GM23338 (cell line): ENCODE measurements around the gene TOM1. TPM values are rescaled to one million over a fixed set of nuclear protein-coding genes. Genes with fewer than 3 reads are reported as not detected.

ENCODE experiments used
- ATAC-seq: fragments of 200-7000 bp; cut with Tn5 transposase; 3 replicates; pipeline ENCODE4 v1.9.1; 2020
- DNase-seq: peaks from one replicate; pipeline ENCODE4 v3.0.0-alpha.2; 2015; ENCODE audit warnings: low spot score
- H2AFZ ChIP-seq: fragments of 200-600 bp; sonication (generic); 2 replicates; pipeline ENCODE4 v1.8.0; 2016; ENCODE audit warnings: antibody characterized with exemption, mild to moderate bottlenecking, moderate library complexity
- H3F3A ChIP-seq: fragments of 200-600 bp; sonication (generic); replicated peaks from 2 replicates; pipeline ENCODE4 v1.8.0; 2017; ENCODE audit warnings: antibody characterized with exemption, mixed run types, low read depth
- H3K27ac ChIP-seq: fragments of 200-600 bp; sonication (generic); 2 replicates; pipeline ENCODE4 v1.6.1; 2016; ENCODE audit warnings: low read depth
- H3K27me3 ChIP-seq: fragments of 200-600 bp; sonication (generic); 2 replicates; pipeline ENCODE4 v1.8.0; 2016; ENCODE audit warnings: mild to moderate bottlenecking, mixed run types, moderate library complexity; ENCODE audit not compliant: insufficient read depth
- H3K36me3 ChIP-seq: fragments of 200-600 bp; sonication (generic); 2 replicates; pipeline ENCODE4 v1.8.0; 2016; ENCODE audit warnings: mild to moderate bottlenecking; ENCODE audit not compliant: insufficient read depth
- H3K4me1 ChIP-seq: fragments of 200-600 bp; sonication (generic); 2 replicates; pipeline ENCODE4 v1.8.0; 2016; ENCODE audit warnings: mild to moderate bottlenecking, moderate library complexity; ENCODE audit not compliant: insufficient read depth
- H3K4me2 ChIP-seq: fragments of 200-600 bp; sonication (generic); 2 replicates; pipeline ENCODE4 v1.7.1; 2017; ENCODE audit warnings: mixed run types
- H3K4me3 ChIP-seq: fragments of 200-600 bp; sonication (generic); 2 replicates; pipeline ENCODE4 v1.6.1; 2016; ENCODE audit warnings: mixed run types
- H3K79me2 ChIP-seq: fragments of 200-600 bp; sonication (generic); replicated peaks from 2 replicates; pipeline ENCODE4 v1.8.0; 2017; ENCODE audit warnings: mild to moderate bottlenecking; ENCODE audit not compliant: insufficient read depth
- H3K9me2 ChIP-seq: fragments of 200-600 bp; sonication (generic); 2 replicates; pipeline ENCODE4 v1.8.0; 2017; ENCODE audit not compliant: insufficient read depth
- H4K20me1 ChIP-seq: fragments of 200-600 bp; sonication (generic); replicated peaks from 2 replicates; pipeline ENCODE4 v1.8.0; 2017; ENCODE audit warnings: mild to moderate bottlenecking; ENCODE audit not compliant: insufficient read depth
- H3K27ac Mint-ChIP-seq: 2 replicates; pipeline ENCODE4 v1.8.0; 2020; ENCODE audit warnings: inconsistent platforms, mild to moderate bottlenecking, moderate library complexity, mixed read lengths
- H3K27me3 Mint-ChIP-seq: 3 replicates; pipeline ENCODE4 v1.8.0; 2022; ENCODE audit warnings: low read depth, mild to moderate bottlenecking, moderate library complexity, mixed read lengths, inconsistent platforms; ENCODE audit not compliant: insufficient read depth, poor library complexity
- H3K36me3 Mint-ChIP-seq: 3 replicates; pipeline ENCODE4 v1.8.0; 2021; ENCODE audit warnings: low read depth, mild to moderate bottlenecking, inconsistent platforms, moderate library complexity, mixed read lengths
- H3K4me1 Mint-ChIP-seq: 3 replicates; pipeline ENCODE4 v1.8.0; 2020; ENCODE audit warnings: mild to moderate bottlenecking, inconsistent platforms, mixed read lengths
- H3K4me3 Mint-ChIP-seq: 3 replicates; pipeline ENCODE4 v1.8.0; 2021; ENCODE audit warnings: moderate library complexity, mild to moderate bottlenecking, inconsistent platforms, mixed read lengths
- H3K9me3 Mint-ChIP-seq: 3 replicates; pipeline ENCODE4 v1.8.0; 2020; ENCODE audit warnings: moderate library complexity, mild to moderate bottlenecking, inconsistent platforms, mixed read lengths
- CREB1 ChIP-seq: fragments of 250-450 bp; sonication (Bioruptor Pico); IDR thresholded peaks from 2 replicates; pipeline ENCODE4 v1.5.0; 2020; ENCODE audit warnings: low read depth, mild to moderate bottlenecking, moderate library complexity
- EZH2 ChIP-seq: fragments of 200-600 bp; sonication (generic); IDR thresholded peaks from one replicate; pipeline ENCODE4 v1.8.0; 2017; ENCODE audit warnings: antibody characterized with exemption, mild to moderate bottlenecking, low read depth; ENCODE audit not compliant: unreplicated experiment
- EZH2phosphoT487 ChIP-seq: fragments of 200-600 bp; sonication (generic); IDR thresholded peaks from one replicate; pipeline ENCODE4 v1.8.1; 2018; ENCODE audit warnings: antibody characterized with exemption; ENCODE audit not compliant: unreplicated experiment
- JUNB ChIP-seq: IDR thresholded peaks from one replicate; pipeline ENCODE4 v1.6.1; 2016; ENCODE audit warnings: antibody characterized with exemption; ENCODE audit not compliant: unreplicated experiment
- NANOG ChIP-seq: IDR thresholded peaks from 2 replicates; pipeline ENCODE4 v1.6.1; 2016; ENCODE audit warnings: antibody characterized with exemption, borderline replicate concordance
- POLR2AphosphoS5 ChIP-seq: IDR thresholded peaks from 2 replicates; pipeline ENCODE4 v1.6.1; 2016; ENCODE audit warnings: antibody characterized with exemption, low read depth
- STAT1 ChIP-seq: IDR thresholded peaks from one replicate; pipeline ENCODE4 v1.6.1; 2016; ENCODE audit warnings: antibody characterized with exemption; ENCODE audit not compliant: unreplicated experiment
- ZNF114 ChIP-seq: fragments of 250-450 bp; sonication (Bioruptor Pico); IDR thresholded peaks from 2 replicates; pipeline ENCODE4 v1.5.0; 2020; ENCODE audit warnings: mild to moderate bottlenecking, moderate library complexity
- ZNF331 ChIP-seq: fragments of 250-450 bp; sonication (Bioruptor Pico); IDR thresholded peaks from 2 replicates; pipeline ENCODE4 v1.5.0; 2020; ENCODE audit warnings: low read depth, mild to moderate bottlenecking, moderate library complexity
- polyA plus RNA-seq: library from polyadenylated mRNA; unstranded; fragments of >200 nt; fragmentation: Nextera tagmentation; extraction: Ambion mirVana; gene quantifications from 2 replicates; pipeline ENCODE4 v1.2.1, GENCODE V29; 2016
- total RNA-seq: library from RNA; depleted of rRNA; stranded (reverse); fragments of >200 nt; shearing (Covaris generic); gene quantifications from 2 replicates; pipeline ENCODE4 v1.2.3, GENCODE V29; 2014
- TF ChIP-seq, protein P1 (sequence below): IDR thresholded peaks from 2 replicates; pipeline ENCODE4 v1.6.1; 2016; ENCODE audit warnings: antibody characterized with exemption
- TF ChIP-seq, protein P2 (sequence below): IDR thresholded peaks from one replicate; pipeline ENCODE4 v1.6.1; 2018; ENCODE audit warnings: antibody characterized with exemption; ENCODE audit not compliant: unreplicated experiment
- TF ChIP-seq, protein P3 (sequence below), 2 experiments: fragments of 200-600 bp in 1 of 2; sonication (generic) in 1 of 2; conservative IDR thresholded peaks; 2 replicates each; pipeline versions ENCODE4 v1.5.1 to v1.6.1; 2016 to 2017; ENCODE audit warnings: antibody characterized with exemption in 2 of 2, low read depth in 2 of 2, mild to moderate bottlenecking in 2 of 2, moderate library complexity in 1 of 2
- TF ChIP-seq, protein P4 (sequence below): fragments of 250-450 bp; sonication (Bioruptor Pico); IDR thresholded peaks from 2 replicates; pipeline ENCODE4 v1.5.0; 2020; ENCODE audit warnings: mild to moderate bottlenecking, moderate library complexity

Gene TOM1
- total and polyA plus RNA-seq, 2 experiments from 2014 or later: 10.9 to 17.8 TPM

DNA sequence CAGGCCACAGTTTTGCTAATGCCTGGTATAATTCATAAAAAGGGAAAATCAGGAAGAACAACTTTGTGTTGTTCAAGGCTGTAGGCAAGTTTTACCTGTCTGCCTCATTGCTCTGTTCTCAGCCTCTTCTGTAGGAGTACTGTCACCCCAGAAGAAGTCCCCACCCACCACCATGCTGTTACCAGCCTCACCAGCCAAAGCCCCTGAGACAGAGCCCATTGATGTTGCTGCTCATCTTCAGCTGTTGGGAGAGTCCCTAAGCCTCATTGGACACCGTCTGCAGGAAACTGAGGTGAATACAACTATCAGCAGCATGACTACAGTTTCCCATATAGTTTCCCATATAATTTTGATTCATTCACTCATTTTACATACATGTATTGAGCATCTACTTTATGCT, 11.6 kb upstream of the TOM1 start:
- TF ChIP-seq ZNF114 (CRISPR knock-in tag) (no peak), CREB1 (no peak), NANOG (no peak), EZH2 (no peak), ZNF331 (CRISPR knock-in tag) (no peak), STAT1 (no peak), POLR2AphosphoS5 (no peak), EZH2phosphoT487 (no peak), JUNB (no peak)
- TF ChIP-seq, protein P1, sequence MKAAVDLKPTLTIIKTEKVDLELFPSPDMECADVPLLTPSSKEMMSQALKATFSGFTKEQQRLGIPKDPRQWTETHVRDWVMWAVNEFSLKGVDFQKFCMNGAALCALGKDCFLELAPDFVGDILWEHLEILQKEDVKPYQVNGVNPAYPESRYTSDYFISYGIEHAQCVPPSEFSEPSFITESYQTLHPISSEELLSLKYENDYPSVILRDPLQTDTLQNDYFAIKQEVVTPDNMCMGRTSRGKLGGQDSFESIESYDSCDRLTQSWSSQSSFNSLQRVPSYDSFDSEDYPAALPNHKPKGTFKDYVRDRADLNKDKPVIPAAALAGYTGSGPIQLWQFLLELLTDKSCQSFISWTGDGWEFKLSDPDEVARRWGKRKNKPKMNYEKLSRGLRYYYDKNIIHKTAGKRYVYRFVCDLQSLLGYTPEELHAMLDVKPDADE: no peak
- TF ChIP-seq, protein P2, sequence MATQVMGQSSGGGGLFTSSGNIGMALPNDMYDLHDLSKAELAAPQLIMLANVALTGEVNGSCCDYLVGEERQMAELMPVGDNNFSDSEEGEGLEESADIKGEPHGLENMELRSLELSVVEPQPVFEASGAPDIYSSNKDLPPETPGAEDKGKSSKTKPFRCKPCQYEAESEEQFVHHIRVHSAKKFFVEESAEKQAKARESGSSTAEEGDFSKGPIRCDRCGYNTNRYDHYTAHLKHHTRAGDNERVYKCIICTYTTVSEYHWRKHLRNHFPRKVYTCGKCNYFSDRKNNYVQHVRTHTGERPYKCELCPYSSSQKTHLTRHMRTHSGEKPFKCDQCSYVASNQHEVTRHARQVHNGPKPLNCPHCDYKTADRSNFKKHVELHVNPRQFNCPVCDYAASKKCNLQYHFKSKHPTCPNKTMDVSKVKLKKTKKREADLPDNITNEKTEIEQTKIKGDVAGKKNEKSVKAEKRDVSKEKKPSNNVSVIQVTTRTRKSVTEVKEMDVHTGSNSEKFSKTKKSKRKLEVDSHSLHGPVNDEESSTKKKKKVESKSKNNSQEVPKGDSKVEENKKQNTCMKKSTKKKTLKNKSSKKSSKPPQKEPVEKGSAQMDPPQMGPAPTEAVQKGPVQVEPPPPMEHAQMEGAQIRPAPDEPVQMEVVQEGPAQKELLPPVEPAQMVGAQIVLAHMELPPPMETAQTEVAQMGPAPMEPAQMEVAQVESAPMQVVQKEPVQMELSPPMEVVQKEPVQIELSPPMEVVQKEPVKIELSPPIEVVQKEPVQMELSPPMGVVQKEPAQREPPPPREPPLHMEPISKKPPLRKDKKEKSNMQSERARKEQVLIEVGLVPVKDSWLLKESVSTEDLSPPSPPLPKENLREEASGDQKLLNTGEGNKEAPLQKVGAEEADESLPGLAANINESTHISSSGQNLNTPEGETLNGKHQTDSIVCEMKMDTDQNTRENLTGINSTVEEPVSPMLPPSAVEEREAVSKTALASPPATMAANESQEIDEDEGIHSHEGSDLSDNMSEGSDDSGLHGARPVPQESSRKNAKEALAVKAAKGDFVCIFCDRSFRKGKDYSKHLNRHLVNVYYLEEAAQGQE: no peak
- TF ChIP-seq, protein P3, sequence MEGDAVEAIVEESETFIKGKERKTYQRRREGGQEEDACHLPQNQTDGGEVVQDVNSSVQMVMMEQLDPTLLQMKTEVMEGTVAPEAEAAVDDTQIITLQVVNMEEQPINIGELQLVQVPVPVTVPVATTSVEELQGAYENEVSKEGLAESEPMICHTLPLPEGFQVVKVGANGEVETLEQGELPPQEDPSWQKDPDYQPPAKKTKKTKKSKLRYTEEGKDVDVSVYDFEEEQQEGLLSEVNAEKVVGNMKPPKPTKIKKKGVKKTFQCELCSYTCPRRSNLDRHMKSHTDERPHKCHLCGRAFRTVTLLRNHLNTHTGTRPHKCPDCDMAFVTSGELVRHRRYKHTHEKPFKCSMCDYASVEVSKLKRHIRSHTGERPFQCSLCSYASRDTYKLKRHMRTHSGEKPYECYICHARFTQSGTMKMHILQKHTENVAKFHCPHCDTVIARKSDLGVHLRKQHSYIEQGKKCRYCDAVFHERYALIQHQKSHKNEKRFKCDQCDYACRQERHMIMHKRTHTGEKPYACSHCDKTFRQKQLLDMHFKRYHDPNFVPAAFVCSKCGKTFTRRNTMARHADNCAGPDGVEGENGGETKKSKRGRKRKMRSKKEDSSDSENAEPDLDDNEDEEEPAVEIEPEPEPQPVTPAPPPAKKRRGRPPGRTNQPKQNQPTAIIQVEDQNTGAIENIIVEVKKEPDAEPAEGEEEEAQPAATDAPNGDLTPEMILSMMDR (conservative IDR thresholded peaks at IDR 0.05; ENCODE audit: low read depth in 2 of 2): no peak
- TF ChIP-seq, protein P4, sequence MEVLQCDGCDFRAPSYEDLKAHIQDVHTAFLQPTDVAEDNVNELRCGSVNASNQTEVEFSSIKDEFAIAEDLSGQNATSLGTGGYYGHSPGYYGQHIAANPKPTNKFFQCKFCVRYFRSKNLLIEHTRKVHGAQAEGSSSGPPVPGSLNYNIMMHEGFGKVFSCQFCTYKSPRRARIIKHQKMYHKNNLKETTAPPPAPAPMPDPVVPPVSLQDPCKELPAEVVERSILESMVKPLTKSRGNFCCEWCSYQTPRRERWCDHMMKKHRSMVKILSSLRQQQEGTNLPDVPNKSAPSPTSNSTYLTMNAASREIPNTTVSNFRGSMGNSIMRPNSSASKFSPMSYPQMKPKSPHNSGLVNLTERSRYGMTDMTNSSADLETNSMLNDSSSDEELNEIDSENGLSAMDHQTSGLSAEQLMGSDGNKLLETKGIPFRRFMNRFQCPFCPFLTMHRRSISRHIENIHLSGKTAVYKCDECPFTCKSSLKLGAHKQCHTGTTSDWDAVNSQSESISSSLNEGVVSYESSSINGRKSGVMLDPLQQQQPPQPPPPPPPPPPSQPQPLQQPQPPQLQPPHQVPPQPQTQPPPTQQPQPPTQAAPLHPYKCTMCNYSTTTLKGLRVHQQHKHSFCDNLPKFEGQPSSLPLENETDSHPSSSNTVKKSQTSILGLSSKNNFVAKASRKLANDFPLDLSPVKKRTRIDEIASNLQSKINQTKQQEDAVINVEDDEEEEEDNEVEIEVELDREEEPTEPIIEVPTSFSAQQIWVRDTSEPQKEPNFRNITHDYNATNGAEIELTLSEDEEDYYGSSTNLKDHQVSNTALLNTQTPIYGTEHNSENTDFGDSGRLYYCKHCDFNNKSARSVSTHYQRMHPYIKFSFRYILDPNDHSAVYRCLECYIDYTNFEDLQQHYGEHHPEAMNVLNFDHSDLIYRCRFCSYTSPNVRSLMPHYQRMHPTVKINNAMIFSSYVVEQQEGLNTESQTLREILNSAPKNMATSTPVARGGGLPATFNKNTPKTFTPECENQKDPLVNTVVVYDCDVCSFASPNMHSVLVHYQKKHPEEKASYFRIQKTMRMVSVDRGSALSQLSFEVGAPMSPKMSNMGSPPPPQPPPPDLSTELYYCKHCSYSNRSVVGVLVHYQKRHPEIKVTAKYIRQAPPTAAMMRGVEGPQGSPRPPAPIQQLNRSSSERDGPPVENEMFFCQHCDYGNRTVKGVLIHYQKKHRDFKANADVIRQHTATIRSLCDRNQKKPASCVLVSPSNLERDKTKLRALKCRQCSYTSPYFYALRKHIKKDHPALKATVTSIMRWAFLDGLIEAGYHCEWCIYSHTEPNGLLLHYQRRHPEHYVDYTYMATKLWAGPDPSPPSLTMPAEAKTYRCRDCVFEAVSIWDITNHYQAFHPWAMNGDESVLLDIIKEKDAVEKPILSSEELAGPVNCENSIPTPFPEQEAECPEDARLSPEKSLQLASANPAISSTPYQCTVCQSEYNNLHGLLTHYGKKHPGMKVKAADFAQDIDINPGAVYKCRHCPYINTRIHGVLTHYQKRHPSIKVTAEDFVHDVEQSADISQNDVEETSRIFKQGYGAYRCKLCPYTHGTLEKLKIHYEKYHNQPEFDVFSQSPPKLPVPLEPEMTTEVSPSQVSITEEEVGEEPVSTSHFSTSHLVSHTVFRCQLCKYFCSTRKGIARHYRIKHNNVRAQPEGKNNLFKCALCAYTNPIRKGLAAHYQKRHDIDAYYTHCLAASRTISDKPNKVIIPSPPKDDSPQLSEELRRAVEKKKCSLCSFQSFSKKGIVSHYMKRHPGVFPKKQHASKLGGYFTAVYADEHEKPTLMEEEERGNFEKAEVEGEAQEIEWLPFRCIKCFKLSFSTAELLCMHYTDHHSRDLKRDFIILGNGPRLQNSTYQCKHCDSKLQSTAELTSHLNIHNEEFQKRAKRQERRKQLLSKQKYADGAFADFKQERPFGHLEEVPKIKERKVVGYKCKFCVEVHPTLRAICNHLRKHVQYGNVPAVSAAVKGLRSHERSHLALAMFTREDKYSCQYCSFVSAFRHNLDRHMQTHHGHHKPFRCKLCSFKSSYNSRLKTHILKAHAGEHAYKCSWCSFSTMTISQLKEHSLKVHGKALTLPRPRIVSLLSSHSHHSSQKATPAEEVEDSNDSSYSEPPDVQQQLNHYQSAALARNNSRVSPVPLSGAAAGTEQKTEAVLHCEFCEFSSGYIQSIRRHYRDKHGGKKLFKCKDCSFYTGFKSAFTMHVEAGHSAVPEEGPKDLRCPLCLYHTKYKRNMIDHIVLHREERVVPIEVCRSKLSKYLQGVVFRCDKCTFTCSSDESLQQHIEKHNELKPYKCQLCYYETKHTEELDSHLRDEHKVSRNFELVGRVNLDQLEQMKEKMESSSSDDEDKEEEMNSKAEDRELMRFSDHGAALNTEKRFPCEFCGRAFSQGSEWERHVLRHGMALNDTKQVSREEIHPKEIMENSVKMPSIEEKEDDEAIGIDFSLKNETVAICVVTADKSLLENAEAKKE: no peak
- H2AFZ ChIP-seq: no peak overlapping the region
- H3K9me3 Mint-ChIP-seq: no peaks in the 10 kb centered on the region
- H3K4me1 ChIP-seq: no peaks in the 10 kb centered on the region
- no peaks in the 10 kb centered on the region for H3K27me3 ChIP-seq
- H3K4me3 Mint-ChIP-seq: no peak overlapping the region
- DNase-seq (no peak), ATAC-seq (no peak)
- no peak overlapping the region for H3K4me2 ChIP-seq
- peaks cover 3% of the 10 kb centered on the region for H3K27me3 Mint-ChIP-seq
- H3F3A ChIP-seq: peaks cover 10% of the 10 kb centered on the region; the same call in 1 of the 2 replicates
- H3K27ac ChIP-seq: no peak overlapping the region
- H4K20me1 ChIP-seq: peaks cover 24% of the 10 kb centered on the region; the same call in 1 of the 2 replicates
- no peak overlapping the region for H3K27ac Mint-ChIP-seq
- H3K9me2 ChIP-seq: no peaks in the 10 kb centered on the region
- peaks cover 69% of the 10 kb centered on the region for H3K36me3 Mint-ChIP-seq
- H3K4me3 ChIP-seq: no peak overlapping the region
- no peaks in the 10 kb centered on the region for H3K4me1 Mint-ChIP-seq
- H3K36me3 ChIP-seq: peaks cover 79% of the 10 kb centered on the region
- no peaks in the 10 kb centered on the region for H3K79me2 ChIP-seq
